ENCODE results near the gene S100A13.

The S100A13 gene

DNA sequence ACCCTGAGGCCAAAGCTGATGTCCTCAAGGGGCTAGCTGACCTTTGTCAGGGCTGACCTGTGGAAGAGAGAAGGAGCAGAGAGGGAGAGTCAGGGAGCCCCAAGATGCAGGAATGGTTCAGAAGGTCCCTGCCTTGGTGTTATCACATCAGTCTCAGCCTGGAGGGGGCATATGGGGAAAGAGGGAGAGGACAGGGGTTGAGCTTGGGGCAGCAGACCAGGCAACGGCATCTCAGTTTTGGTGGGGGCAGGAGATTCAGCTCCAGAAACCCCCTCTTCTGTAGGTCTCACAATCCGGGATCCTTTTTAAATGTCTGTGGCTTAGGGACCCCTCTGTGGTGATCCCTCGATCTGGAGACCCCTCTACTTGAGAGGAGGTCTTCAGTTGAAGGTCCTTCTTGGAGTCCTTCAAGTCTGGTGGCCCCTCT lies 815 bp downstream of the S100A13 start:
- DNase-seq (ENCODE audit: low read depth), result no peak

DNA sequence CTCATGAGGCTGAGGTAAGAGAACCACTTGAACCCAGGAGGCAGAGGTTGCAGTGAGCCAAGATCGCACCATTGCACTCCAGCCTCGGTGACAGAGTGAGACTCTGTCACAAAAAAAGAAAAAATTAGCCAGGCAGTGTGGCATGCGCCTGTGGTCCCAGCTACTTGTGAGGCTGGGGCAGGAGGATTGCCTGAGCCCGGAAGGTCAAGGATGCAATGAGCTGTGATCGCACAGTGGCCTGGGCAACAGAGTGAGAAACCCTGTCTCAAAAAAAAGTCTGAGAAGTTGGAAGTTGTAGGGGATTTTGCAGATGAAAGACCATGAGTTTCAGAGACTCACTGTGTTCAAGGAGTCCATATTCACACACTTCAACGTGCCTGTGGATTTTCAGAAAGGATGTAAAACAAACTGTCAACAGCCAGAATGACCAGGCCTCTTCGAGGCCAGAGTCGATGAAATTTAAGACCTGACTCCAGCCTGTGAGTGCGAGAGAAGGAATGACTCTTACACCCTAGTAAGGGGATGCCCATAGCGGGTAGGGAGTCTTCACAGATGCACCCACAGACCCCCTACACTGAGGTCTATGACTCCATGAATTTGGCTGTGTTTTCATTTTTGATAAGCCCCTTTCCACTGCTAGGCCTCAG lies 2.2 kb downstream of the S100A13 start:
- DNase-seq (ENCODE audit: low read depth), result no peak

DNA sequence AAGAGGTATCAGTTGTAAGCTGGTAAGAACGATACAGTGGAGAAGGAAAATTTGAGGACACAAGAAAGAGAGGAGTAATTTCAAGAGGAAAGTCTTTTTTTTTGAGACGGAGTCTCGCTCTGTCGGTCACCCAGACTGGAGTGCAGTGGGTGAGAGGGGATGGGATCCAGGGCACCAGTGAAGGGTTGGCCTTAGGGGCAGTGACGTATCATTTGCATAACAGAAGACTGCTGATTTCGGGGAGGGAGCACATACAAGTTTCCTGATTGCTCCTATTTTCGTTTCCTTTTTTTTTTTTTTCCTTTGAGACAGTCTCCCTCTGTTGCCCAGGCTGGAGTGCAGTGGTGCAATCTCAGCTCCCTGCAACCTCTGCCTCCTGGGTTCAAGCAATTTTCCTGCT lies 4.2 kb downstream of the S100A13 start:
- no peak for DNase-seq (ENCODE audit: low read depth)

DNA sequence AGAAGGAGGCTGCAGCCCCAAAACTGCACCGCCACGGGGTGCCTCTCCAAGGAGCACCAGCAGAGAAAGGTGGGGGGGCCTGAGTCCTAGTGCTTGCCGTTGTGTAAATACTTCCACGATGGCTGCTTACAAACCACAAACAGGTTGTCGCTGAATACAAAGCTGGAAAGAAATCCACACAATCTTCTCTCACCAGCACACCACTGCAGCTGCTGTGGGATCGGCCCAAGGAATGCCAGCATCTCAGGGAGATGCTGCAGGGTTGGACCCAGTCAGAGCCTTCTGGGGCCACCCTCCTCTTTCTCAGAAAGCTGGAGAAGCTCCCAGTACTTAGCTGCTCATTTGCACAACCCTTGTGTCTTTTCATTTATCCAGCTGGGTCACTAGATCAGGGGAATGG lies 8.1 kb downstream of the S100A13 start:
- DNase-seq (ENCODE audit: low read depth), result no peak

DNA sequence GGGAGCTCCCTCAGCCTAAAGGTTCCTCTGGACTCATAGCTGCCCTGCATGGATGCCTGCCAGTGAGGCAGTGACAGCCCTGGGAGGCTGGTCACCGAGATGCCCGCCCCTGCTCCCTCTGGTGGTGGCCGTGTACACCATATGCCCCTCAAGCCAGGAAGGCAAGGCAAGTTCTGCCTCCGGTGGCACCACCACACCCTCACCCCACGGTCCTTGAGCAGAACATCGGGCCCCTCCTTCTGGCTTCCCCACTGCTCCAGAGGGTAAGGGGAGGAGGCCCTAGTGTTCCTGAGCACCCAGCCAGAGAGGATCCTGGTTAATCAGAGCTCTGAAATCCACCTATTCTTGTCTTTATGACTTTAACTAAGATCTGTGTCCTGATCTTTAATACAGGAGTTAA lies 9.6 kb downstream of the S100A13 start:
- DNase-seq (ENCODE audit: low read depth), result peak; percentile 53

DNA sequence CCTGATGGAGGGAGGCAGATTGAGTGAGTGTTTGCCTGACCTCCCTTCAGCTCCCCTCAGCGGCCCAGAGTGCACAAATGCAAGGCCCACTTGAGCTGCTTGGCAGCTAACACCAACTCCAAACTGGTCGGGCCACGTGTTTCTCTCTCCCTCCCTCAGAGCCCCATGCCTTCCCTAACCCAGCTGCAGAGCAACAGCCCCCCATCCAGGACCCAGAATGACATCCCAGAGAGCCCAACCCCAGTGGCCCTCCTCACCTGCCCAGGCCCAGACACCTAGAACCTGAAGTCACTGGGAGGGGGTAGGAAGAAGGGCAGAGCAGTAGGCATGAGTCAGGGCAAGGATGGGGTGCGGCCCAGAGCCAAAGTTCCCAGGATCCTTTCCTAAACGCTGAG lies 10.4 kb downstream of the S100A13 start:
- no peak for DNase-seq (ENCODE audit: low read depth)

DNA sequence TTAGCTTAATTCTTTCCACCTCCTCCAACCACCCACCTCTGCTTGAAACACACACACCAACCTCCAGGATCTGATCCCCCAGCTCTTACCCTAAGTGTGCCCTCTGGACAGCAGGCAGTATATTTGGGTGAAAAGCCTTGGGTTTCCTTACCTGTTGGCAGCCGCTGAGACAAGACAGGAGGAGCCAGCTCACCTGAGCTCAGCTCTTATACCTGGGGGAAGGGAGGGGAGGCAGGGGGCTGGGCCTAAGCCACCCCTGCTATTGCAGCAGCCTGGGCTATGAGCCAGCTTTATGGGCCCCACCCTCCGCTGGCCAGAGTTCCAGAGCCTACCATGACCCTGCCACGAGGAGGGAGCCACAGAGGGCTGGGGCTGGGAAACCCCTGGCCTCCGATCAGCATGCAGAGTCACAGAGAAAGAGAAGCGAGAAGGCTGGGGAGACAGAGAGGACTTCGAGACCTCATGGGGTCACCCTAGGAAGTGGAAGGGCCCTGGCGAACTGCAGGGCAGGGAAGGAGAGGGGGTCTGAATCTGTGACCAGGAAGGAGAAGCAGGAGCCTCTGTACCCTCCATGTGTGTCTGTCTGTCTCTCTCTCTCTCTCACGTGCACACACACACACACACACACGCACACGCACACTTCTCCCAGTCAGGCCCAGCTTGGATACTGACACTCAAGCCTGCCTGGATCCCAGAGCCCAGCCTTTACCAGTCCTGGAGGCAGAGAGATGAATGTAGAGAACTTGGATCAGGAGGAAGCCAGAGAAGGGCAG lies 11.0 kb downstream of the S100A13 start, which contains the start of gene S100A14:
TSS of gene S100A14 (minus strand) at position 182 of the 773 bp plus-strand sequence. CDS start 467 bp downstream, outside the sequence.
- DNase-seq (ENCODE audit: low read depth), result no peak

DNA sequence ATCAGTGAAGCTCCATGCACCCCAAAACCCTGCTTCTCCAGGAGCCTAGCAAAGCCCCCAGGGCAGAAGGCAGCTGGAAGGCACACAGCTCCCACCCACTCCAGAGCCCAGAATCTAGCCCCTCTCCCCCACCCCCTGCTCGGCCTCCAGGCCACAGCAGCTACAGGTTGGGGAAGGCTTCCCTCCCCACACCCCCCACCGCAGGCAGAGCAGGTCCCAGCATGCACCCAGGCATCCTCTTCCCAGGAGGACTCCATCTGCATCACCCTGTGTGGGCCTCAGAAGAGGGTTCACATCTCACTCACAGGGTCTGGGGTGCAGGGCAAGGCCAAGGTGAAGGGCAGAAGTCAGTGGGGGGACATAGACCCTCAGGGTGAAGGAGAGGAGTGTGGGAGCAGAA lies 11.9 kb downstream of the S100A13 start:
- DNase-seq (ENCODE audit: low read depth), result no peak

DNA sequence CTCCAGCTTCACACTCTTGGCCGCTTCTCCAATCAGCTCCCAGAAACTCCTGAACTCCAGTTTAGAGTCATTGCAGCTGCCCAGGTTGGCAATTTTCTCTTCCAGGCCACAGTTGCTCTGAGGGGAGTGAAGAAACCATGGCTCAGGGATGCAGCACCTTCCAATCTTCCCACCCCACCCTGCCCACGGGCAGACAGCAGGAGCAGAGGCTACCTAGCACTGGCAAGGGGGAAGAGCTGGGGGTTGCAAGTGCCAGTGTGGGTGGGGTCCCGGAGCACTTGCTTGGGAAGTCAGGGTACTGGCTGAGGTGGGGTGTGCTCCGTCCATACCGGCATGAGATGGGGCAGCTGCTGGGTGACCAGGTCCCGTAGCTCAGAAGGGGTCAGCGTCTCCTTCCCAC lies 12.4 kb downstream of the S100A13 start:
- DNase-seq (ENCODE audit: low read depth), result no peak

DNA sequence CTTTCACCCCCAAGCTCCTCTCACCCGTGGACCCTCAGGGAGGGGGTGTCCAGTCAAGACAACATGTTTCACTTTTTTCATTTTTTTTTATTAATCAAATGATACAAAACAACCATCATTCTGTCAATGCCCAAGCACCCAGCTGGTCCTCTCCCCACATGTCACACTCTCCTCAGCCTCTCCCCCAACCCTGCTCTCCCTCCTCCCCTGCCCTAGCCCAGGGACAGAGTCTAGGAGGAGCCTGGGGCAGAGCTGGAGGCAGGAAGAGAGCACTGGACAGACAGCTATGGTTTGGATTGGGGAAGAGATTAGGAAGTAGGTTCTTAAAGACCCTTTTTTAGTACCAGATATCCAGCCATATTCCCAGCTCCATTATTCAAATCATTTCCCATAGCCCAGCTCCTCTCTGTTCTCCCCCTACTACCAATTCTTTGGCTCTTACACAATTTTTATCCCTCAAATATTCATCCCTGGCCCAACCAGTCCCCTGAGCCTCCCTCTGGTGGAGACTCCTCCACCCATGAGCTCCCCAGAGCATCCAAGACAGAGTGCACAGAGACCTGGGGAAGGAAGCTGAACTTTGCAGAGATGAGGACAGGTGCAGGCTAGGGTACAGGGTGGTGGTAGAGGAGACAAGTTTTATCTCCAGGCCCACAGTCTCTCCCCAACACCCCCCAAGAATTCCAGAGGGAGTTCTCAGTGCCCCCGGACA lies 13.0 kb downstream of the S100A13 start:
- DNase-seq (ENCODE audit: low read depth), result no peak

DNA sequence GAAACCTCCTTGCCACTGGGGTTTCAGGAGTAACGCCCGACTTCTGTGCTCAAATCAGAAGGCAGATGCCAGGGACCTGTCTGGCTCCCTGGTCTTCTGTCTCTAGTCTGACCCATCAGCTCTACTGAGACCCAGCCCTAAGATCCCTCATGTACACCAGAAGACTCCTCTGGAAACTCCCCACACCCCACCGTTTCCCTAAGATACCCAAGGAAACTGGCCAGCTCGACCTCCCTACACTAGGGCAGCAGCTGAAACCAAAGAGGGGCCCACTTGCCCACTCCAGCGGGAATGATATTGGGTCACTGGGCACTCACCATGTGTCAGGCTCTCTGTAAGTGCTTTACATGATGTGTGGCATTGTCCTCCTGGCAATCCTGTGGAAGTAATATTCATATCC lies 13.9 kb downstream of the S100A13 start:
- no peak for DNase-seq (ENCODE audit: low read depth)

DNA sequence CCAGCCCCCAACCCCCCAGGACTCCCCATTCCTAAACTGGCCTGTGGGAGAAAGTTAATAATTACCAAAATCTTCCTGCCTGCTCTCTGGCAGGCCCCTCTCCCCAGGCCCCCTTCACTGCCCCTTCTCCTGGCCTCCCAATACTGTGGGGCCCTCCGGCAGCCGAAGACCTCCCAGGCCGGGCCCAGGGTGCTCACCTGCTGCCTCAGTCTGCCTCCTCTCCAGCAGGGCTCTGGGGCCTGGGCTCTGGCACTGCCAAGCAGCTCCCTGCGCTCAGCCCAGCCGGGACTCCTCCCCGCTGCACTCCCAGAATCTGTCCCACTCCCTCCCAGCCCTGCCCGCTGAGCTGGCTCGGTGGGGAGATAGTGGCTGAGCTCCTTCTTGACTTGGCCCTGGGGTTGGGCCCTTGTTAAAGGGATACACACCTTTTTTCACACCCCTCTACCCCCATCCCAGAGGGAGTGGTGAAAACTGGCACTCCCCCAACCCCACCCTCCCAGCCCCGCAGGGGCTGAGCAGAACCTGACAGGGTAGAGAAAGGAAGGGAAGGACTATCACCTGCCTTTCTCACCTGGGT lies 14.5 kb downstream of the S100A13 start, which contains the start of gene S100A16:
TSS of gene S100A16 (minus strand) at position 383 of the 577 bp plus-strand sequence. CDS start 4,986 bp downstream, outside the sequence.
- DNase-seq (ENCODE audit: low read depth), result peak; percentile 74

DNA sequence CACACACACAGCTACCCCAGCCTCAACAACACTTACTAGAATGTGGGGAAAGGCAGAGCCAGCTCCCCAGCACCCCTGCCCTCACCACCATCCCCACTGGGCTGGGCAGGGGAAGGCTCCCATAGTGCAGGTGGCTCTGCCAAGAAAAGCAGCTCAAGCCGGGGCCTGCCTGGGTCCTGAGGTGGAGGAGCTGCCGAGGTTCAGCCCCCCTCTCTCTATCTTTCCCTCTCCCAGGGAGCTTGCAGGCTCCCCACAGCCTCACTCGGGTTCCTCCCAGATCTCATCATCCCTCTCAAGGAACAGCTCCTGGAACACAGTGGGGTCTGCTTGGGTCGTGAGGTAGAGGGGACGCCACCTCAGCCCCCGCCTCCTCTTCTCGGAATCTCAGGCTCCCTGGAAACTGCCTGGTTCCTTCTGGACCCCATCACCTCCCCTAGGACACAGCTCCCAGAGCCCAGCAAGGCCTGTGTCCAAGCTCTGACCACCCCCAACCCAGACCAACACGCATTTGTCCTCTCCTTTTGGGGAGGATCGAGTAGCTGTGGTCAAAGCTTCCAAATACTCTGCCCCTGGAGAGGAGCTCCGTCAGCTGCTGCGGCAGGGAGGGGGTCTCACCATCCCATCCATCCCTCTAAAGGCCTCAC lies 15.1 kb downstream of the S100A13 start:
- no peak for DNase-seq (ENCODE audit: low read depth)

DNA sequence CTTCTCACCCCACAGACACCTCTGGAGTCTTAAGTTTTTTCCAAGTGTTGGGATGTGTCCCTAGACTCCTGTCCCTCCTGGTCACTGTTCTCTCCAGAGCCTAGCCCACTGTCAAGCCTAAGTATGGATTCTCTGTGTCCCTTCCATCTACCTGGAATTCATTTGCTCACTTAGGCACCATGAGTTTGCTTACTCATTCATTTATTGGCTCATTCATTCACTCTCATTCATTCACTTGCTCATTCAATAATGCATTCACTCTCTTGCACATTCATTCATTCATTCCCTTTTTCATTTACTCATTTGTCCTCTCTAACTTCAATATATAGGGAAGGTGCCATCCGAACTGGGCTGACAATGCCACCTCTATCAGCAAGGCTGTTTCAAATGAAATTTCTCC lies 15.9 kb downstream of the S100A13 start:
- no peak for DNase-seq (ENCODE audit: low read depth)

DNA sequence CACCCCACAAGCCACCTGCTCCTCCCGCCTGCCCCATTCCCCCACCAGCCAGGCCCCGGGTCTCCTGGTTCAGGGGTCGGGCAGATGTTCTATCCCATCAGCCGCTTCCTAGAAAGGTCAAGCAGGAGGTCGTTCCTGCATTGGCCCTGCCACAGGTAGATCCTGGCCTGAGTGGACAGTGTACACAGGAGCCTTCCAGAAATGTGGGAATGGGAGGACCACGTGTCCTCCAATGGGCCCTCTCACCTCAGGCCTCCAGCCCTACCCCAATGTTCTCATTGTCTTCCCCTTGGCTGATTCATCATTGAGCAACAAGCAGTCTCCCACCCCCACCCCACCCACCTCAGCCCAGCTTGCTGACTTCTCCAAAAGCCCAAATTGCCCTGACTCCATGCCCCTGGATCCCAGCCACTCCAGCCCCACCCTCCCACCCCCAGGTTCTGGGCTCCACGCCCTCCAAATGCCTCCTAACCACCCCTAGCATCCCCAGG lies 16.4 kb downstream of the S100A13 start:
- DNase-seq (ENCODE audit: low read depth), result no peak

DNA sequence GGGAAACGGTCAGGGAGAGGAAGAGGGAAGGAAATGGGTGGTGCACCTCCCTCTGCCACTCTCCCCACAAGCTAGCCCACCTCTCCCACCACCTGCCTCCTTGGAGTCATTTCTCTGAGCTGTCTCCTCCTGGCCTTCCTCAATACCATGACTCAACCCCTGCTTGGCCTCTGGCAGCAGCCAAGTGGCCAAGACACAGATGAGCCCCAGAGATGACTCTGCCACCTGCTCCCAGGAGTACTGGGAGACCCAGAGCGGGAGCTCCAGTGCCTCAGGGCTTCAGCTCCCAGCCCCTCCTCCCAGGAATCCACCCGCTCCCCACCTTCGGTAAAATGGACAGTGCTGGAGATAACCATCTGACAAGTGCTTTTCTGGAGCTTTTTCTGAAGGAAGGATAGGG lies 17.0 kb downstream of the S100A13 start:
- DNase-seq (ENCODE audit: low read depth), result no peak

DNA sequence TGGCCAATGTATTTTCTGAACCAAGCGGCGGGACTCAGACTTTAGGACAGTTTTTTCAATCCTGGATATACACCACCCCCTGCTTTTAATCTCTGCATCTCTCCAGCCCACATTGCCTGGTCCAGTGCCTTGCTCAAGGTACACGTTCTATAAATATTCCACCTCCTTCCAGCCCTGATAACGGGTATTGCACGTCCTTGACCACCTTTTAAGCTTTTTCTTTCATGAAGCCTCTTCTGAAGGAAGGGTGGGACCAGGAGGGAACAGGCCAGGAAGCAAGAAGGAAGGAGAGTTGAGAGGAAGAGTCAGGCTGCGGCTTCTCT lies 17.8 kb downstream of the S100A13 start:
- DNase-seq (ENCODE audit: low read depth), result no peak

DNA sequence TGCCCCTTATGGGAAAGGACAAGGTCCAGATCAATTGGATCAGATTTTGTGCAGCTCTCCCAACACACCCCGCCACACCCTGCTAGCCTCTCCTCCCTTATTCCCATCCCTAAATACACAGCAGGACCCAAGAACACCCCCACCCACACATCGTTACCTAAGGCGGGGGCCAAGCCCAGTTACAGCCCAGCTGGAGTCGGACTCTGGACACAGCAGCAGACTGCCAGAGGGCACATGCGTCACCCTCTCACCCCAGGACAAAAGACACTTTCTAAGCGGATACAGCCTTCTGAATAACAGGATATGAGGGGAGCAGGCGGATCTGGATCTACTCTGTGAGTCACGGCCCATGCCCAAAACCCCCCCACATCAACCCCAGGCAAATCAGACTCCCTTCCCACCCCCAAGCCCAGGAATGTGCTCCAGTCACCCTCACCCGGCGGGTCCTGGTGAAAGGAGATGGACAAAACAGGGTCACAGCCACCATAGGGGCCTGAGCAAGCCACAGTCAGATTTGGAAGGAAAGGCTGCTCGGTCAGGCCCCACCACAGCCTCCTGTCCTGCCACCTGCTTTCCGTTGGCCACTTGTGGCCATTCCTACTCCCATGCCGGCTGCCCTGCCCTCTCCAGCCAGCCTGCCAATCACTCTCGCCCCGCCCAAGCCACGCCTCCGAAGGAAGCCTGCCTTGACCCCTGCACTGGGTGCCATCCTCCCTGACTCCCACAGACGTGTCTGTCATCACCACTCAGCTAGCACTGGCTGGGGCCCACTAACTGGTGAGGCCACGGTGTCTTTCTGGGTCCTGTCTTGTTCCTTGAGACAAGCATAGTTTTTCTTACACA lies 18.3 kb downstream of the S100A13 start:
- peak; percentile 80 for DNase-seq (ENCODE audit: low read depth)

DNA sequence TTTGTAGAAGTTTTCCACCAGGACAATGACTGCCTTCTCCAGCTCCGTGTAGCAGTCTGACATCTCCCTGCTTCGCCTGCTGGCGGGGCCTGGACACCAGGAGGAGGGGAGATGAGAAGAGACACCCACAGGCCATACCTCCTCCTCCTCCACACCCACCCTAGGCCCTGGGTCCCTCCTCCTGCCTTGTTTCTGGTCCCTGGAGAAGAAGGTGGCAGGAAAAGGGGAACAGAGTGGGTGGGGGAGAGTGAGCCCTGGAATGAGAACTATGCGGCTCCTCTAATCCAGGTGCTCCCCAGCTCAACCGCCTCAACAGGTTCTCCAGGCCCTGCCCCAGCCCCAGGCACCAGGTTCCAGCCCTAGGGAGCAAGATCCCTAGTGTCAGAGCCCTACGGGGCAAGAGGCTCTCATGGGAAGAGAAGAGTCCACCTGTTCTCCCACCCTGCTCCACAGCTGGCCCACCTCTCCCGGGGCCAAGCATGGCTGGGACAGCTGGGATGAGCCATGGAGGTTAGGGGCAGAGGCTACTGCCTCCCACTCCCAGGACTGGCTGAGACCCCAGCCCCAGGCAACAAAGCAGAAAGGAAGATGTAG lies 19.1 kb downstream of the S100A13 start:
- DNase-seq (ENCODE audit: low read depth), result no peak

DNA sequence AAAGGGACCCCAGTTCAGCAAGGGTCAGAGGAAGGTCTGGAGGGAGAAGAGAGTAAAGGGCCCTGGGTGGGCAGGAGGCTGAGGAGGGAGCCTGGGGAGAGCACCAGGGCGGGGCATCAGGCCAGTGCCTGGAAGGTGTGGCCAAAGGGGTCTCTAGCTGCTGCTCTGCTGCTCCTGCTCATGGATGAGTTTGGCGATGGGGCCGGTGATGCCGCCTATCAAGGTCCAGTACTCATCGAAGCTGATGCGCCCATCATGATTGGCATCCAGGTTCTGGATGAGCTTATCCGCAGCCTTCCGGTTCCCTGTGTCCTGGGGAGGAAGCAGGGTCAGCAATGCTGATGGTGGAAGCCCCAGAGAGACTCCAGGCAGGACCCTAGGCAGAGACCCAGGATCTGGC lies 19.9 kb downstream of the S100A13 start:
- DNase-seq (ENCODE audit: low read depth), result no peak

DNA sequence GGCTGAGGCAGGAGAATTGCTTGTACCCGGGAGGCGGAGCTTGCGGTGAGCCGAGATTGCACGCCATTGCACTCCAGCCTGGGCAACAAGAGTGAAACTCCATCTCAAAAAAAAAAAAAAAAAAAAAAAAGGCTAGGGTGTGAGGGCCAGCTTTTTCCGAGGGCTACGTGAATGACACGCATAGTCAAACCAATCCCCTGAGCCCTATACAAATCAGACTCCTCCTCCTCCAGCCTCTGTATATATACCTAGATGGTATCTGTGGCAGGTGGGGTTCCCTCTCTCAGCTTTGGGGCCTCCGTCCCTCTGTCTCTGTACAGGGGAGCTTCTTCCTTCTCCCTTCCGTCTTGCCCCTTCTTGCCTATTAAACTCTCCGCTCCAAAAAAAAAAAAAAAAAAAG lies 21.1 kb downstream of the S100A13 start:
- DNase-seq (ENCODE audit: low read depth), result no peak
